Colonic mucosa (tissue), 4 donors: ENCODE results near the gene SAP130. TPM values are rescaled to one million over a fixed set of nuclear protein-coding genes. Genes with fewer than 3 reads are reported as not detected.

ENCODE experiments used
- DNase-seq: peaks from one replicate; pipeline ENCODE4 v3.0.0-alpha.2; 2020
- H3K27ac ChIP-seq: fragments of 200-600 bp; one replicate; pipeline ENCODE4 v1.8.0; 2021
- H3K27me3 ChIP-seq: fragments of 200-600 bp; one replicate; pipeline ENCODE4 v1.8.0; 2021
- H3K36me3 ChIP-seq: fragments of 200-600 bp; one replicate; pipeline ENCODE4 v1.8.0; 2021
- H3K4me1 ChIP-seq: fragments of 200-600 bp; one replicate; pipeline ENCODE4 v1.8.0; 2021; ENCODE audit warnings: mild to moderate bottlenecking
- H3K4me3 ChIP-seq: fragments of 200-600 bp; one replicate; pipeline ENCODE4 v1.8.0; 2021
- H3K9ac ChIP-seq, 2 donors: one replicate each; pipeline ENCODE4 v1.7.0; 2013; ENCODE audit warnings: control low read depth in 2 of 2, low read depth in 2 of 2, low read length in 2 of 2
- H3K9me3 ChIP-seq: fragments of 200-600 bp; one replicate; pipeline ENCODE4 v1.8.0; 2021
- CTCF ChIP-seq: fragments of 200-600 bp; IDR thresholded peaks from one replicate; pipeline ENCODE4 v1.8.0; 2022; ENCODE audit warnings: antibody characterized with exemption, mild to moderate bottlenecking
- intact Hi-C: fragments of 100-400 bp; cut with DNase I; formaldehyde crosslinking; loops from one replicate; pipeline ENCODE4 v1.14.1; 2022
- total RNA-seq, 2 donors: library from RNA; stranded (reverse); fragmentation: NEBNext Ultra II Directional in 1 of 2; extraction: Animal tissue kit (Norgen Biotek cat#: 25700) in 1 of 2; gene quantifications; one replicate each; pipeline ENCODE4 v1.2.1, GENCODE V29; 2021
- donor health status: healthy.
- donor health status: DM: no; HTN: no; CAD: no.
- donor health status: DM: no; HTN: no; CAD: no.

SAP130 gene
- total RNA-seq, 2 donors from 2014 or later: 24.7 to 30.6 TPM

GRCh38 chr2:127901339-127902056 lies 126.4 kb downstream of the SAP130 start:
- Histone ChIP-seq H3K27ac (no peak overlapping the region), H3K9me3 (no peaks in the 10 kb centered on the region), H3K36me3 (no peaks in the 10 kb centered on the region), H3K27me3 (no peaks in the 10 kb centered on the region), H3K4me3 (no peak overlapping the region), H3K4me1 (no peaks in the 10 kb centered on the region), H3K9ac (no peak overlapping the region)
- intact Hi-C loops: no loop called here
- DNase-seq: peak; percentile 24
- TF ChIP-seq CTCF: no peak

- Histone ChIP-seq H3K9me3 (no peaks in the 10 kb centered on the region), H3K4me3 (no peak overlapping the region), H3K9ac (no peak overlapping the region), H3K27me3 (no peaks in the 10 kb centered on the region), H3K27ac (no peak overlapping the region), H3K36me3 (no peaks in the 10 kb centered on the region), H3K4me1 (no peaks in the 10 kb centered on the region)
- TF ChIP-seq CTCF: no peak
- no peak for DNase-seq
- intact Hi-C loops: no loop called here
Observed at GRCh38 chr2:127897531-127898211, 130.2 kb downstream of the SAP130 start.

- Histone ChIP-seq H3K36me3 (no peaks in the 10 kb centered on the region), H3K4me1 (no peaks in the 10 kb centered on the region), H3K9me3 (no peaks in the 10 kb centered on the region), H3K27ac (no peak overlapping the region), H3K9ac (no peak overlapping the region), H3K27me3 (no peaks in the 10 kb centered on the region), H3K4me3 (no peak overlapping the region)
- DNase-seq: no peak
- no peak for TF ChIP-seq CTCF
- intact Hi-C loops: no loop called here
Observed at GRCh38 chr2:127893494-127893893, 134.4 kb downstream of the SAP130 start.

GRCh38 chr2:127893033-127893432 lies 134.8 kb downstream of the SAP130 start:
- H3K4me3 ChIP-seq: no peak overlapping the region
- H3K9ac ChIP-seq: no peak overlapping the region
- no peaks in the 10 kb centered on the region for H3K27me3 ChIP-seq
- no peak for TF ChIP-seq CTCF
- DNase-seq: no peak
- no peaks in the 10 kb centered on the region for H3K36me3 ChIP-seq
- no peaks in the 10 kb centered on the region for H3K4me1 ChIP-seq
- H3K27ac ChIP-seq: no peak overlapping the region
- intact Hi-C loops: no loop called here
- no peaks in the 10 kb centered on the region for H3K9me3 ChIP-seq

GRCh38 chr2:127891811-127892210 lies 136.0 kb downstream of the SAP130 start:
- Histone ChIP-seq H3K9ac (no peak overlapping the region), H3K4me3 (no peak overlapping the region), H3K27me3 (no peaks in the 10 kb centered on the region), H3K4me1 (peaks cover 3% of the 10 kb centered on the region), H3K27ac (no peak overlapping the region), H3K9me3 (no peaks in the 10 kb centered on the region), H3K36me3 (no peaks in the 10 kb centered on the region)
- no peak for DNase-seq
- intact Hi-C loops: no loop called here
- TF ChIP-seq CTCF: no peak

Other genes starting within 250 kb of the SAP130 start
- 10 to 100 TPM; 48.1 to 59.4 TPM for gene WDR33, start 216.9 kb downstream of the SAP130 start, total RNA-seq
- gene POLR2D, start 169.9 kb downstream of the SAP130 start, total RNA-seq: 10 to 100 TPM; 23.5 to 32.7 TPM
- 10 to 100 TPM; 10.5 to 15.7 TPM for gene AMMECR1L, start 142.1 kb downstream of the SAP130 start, total RNA-seq
- 10 to 100 TPM; 41.7 to 56.0 TPM for gene UGGT1, start 63.1 kb upstream of the SAP130 start, total RNA-seq